Fibroblast of lung (primary cell): Measurements from ENCODE around the gene TSPYL1.

Source experiments
- CTCF ChIP-seq, 2 donors: IDR thresholded peaks in 1 of 2; conservative IDR thresholded peaks in 1 of 2; 1 replicate in 1 of 2; 2 replicates in 1 of 2; pipeline ENCODE4 v1.5.1; 2011 to 2012; ENCODE audit warnings: low read length in 2 of 2, control low read depth in 1 of 2, inconsistent platforms in 1 of 2, low read depth in 1 of 2, mild to moderate bottlenecking in 1 of 2
- EZH2 ChIP-seq: IDR thresholded peaks from 2 replicates; pipeline ENCODE4 v1.5.1; 2012; ENCODE audit warnings: low read length, control low read depth, mild to moderate bottlenecking; ENCODE audit errors: missing control alignments

- TF ChIP-seq EZH2 (no peak), CTCF (conservative IDR thresholded peaks at IDR 0.05 in 1 of 2, IDR thresholded peaks at IDR 0.05 in 1 of 2; ENCODE audit: low read depth in 1 of 2, low read length in 2 of 2) (no peak)
Measured at GRCh38 chr6:116313101-116313776, 33.5 kb upstream of the TSPYL1 start.
